Erythroblast (primary cell): ENCODE data around the gene IRS1.

Experiments
- DNase-seq, 2 experiments: peaks; one replicate each; lab custom pipeline; 2025; lab: John Stamatoyannopoulos, UW
- GATA1 ChIP-seq: IDR thresholded peaks from 2 replicates; pipeline ENCODE4 v1.6.1; 2011; ENCODE audit warnings: low read depth, mild to moderate bottlenecking, control low read depth, low read length, moderate library complexity
- POLR2A ChIP-seq: IDR thresholded peaks from 2 replicates; pipeline ENCODE4 v1.6.1; 2011; ENCODE audit warnings: mild to moderate bottlenecking, low read length

Gene IRS1

DNA sequence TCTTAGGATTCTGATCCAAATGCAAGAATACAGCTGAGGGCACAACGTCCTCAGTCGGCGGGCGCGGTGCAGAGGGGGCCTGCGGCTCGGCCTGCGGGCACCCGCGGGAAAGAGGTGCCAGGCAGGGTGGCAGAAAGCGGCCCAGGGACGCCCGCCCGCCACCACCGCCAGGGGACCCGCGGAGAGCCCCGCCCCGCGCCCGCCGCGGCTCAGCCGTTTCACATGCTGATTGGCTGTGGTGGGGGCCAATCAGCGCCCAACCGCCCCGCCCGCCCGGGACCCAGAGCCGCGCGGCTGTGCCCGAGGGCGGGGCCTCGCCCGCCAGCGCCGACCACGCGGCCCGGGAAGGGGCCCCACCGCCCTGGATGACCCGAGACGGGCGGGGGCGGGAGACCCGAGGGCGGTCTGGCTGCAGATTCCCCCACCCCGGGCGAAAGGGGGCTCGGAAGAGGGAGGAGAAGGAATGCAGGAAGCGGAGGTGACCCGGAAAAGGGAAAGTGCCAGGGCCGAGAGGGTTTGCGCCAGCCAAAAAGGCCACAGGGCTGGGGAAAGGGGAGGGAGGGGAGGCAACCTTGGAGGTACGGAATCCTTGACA is 8.0 kb downstream of the IRS1 start:
- DNase-seq: peak; percentile 91 to 93
- TF ChIP-seq GATA1 (no peak), POLR2A (peak; percentile 66)

DNA sequence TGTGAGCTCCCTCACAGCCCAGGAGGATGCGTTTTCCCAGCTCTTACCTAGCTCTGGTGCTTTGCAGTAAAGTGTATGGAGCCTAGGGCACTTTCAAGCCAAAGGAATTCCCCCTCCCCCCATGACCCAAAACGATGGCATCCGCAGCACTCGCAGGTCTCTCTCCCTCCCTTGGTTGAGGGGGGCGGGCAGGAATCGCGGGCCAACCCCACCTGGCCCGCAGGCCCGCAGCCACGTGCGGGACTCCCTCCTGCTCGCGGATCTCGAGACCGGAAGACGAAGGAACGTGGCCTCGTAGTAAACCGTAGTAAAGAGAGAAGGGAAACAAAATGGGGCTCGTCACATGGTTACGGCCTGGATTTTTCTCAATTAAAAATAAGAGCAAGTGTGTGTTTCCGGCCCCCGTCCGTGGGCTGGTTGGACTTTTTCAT is 8.5 kb downstream of the IRS1 start:
- DNase-seq: peak in 1 of 2 experiments; percentile 78
- TF ChIP-seq GATA1 (no peak), POLR2A (no peak)

DNA sequence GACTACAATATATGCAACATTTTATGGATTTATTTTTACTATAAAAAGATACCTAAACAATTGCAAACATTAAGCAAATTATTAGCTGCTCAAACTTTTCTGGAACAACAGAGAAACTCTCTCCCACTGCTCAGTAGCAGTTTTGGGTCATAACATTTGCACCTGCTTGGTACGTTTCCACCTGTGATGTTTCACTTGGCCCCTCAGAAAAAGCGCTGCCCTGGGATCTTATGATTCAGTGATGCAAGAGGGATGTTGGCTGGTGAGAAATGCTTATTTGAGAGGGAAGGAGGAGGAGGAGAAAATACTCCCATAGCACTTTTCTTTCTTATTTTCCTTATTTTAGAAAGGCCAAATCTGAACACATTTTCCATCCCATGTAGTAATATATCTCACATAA is 9.2 kb downstream of the IRS1 start:
- TF ChIP-seq POLR2A (no peak), GATA1 (no peak)
- DNase-seq: no peak

DNA sequence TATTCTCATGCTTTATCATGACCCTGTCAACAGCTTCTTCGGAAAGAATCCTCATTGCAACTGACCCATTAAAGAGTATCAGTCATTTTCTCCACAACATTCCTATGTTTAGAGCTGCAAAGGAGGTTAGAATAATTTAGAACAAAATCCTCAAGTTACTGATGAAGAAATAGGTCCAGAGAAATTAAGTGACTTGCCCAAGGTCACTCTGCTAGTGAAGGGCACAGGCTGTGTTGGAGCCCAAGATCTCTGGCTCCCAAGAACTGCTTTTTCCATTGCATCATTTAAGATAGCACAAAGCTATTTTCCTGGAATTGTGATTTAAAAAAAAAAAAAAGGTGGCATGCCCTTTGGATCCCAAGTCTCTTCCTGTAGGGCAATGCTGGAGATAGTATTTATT is 9.6 kb downstream of the IRS1 start:
- TF ChIP-seq GATA1: no peak
- TF ChIP-seq POLR2A: no peak
- no peak for DNase-seq

DNA sequence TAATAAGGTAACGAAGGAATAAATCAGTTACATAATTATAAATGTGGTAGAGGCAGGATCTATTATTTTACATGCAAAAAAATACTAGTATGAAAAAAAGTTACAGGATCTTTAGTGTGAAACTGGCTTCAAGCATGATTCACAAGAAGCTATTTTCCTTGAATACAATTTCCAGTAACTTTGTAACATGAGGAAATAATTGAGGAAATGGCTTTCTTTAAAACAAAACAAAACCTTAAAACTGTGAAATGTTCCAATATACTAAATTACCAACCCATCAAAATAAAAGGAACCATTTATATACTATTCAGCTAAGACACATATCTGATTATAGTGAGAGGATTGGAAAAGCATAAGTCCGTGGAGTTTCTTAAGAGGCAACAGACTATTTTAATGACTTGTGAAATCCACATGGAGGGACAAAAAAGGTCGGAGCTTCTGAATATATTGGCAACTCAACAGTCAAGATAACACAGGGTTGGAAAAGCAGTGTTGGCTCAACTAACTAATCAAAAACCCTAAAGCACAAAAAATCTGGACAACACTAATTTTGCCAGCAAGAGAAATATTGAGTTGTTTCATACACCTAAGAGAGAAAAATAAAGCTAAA is 10.6 kb downstream of the IRS1 start:
- TF ChIP-seq GATA1: no peak
- no peak for TF ChIP-seq POLR2A
- no peak for DNase-seq

DNA sequence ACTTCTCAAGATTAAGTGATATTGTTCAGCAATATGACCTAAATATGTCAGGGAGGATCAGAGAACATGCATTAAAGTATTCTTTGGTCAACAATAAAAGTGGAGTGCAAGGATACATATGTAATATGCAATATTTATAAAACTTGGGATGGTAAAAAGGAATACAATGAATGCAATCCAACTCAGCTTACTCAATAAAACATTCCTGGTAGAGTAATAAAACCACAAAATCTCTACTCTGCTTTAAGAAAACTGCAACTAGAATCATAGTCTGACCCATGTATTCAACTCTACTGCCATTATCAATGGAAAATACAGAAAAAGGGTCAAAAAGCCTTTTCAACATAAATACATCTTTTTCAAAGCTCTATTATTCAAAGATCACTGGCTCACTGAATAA is 11.6 kb downstream of the IRS1 start:
- no peak for DNase-seq
- no peak for TF ChIP-seq GATA1
- TF ChIP-seq POLR2A: no peak

DNA sequence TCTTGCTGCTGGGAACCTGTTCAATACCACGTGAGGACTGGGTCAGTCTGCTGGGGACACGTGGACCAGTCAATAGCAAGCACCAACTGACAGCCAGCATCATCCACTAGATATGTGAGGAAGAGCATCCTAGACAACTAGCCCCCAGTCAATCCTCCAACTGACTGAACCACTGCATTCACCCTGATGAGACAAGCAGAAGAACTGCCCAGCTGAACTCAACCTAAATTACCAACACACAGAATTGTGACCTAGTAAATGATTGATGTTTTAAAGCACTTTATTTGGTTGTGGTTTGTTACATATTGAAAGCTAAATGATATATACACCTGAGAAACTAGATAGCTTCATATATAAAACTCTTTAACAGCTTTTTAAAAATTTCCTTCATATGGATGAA is 15.7 kb downstream of the IRS1 start:
- no peak for DNase-seq
- TF ChIP-seq GATA1 (no peak), POLR2A (no peak)

DNA sequence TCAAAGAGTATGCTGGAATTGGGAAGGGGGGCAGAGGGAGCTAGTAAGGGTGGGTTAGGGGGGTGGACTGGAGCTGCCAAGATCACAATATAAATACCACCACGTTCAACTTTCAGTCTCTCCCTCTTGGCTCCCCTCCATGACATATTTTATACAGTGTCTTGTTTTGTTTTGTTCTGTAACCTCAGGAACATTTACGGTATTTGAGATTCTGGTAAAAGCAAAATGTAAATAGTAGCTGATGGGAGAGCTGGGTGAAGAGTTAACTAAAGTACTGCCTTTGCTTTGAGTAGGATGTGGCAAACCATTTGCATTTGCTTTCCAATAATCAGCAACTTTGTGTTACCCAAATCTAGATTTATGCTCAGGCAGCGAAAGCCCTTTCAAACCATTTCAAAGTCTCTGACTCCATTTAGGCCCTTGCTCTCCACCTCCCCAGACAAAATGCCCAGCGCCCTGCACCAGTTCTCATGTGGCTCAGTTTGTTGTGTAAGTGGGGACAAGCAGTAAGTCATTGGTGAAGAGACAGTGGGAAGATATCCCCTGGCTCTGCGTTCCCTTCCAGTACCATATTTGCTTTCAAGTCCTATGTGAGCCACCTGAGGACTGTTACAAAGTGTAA is 17.4 kb downstream of the IRS1 start:
- TF ChIP-seq GATA1 (no peak), POLR2A (no peak)
- DNase-seq: no peak

DNA sequence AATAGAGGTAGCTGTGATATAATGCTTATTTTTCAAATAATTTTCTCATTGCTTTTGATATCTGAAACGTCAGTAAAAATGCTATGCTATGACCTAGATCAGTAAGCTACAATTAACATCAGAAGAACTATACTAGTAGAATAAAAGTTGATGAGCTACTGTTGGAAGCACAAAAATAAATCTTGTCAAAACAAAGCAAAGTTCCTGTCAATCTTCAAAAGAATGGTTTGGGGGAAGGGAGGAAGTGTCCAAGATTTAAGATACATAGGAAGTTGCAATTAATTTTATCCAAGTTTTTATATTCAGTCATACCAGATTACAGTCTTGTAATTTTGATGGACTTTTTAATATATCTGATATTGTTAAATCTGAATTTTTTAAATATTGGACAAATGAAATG is 19.2 kb downstream of the IRS1 start:
- no peak for TF ChIP-seq GATA1
- TF ChIP-seq POLR2A: no peak
- no peak for DNase-seq

DNA sequence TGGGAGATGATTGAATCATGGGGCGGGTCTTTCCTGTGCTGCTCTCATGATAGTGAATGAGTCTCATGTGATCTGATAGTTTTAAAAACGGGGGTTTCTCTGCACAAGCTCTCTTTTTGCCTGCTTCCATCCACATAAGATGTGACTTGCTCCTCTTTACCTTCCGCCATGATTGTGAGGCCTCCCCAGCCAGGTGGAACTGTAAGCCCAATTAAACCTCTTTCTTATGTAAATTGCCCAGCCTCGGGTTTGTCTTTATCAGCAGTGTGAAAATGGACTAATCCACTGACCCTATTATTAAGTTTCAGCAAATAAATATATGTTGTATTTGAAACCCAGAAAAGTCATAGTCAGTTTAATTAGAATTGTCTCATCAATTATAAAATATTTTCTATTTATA is 22.0 kb downstream of the IRS1 start:
- DNase-seq: no peak
- no peak for TF ChIP-seq GATA1
- TF ChIP-seq POLR2A: no peak

DNA sequence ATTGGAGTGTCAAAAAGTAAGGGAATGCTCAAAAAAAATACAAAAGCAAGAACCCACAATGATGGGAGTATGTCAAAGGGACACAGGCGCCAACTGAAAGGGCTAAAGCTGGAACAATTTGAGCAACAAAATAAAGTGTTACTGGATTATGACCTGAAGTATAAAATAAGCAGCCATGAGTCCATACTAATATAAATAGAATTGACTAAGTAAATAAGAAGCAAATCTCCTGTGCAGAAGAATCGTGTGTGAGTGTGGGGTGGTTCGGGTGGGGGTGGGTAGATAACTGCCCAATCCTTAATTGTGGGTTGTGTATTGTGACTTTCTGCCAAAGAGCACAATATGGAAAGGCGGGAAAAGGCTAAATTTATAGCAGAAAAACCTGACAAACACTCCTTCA is 23.5 kb downstream of the IRS1 start:
- TF ChIP-seq POLR2A (no peak), GATA1 (no peak)
- DNase-seq: no peak

DNA sequence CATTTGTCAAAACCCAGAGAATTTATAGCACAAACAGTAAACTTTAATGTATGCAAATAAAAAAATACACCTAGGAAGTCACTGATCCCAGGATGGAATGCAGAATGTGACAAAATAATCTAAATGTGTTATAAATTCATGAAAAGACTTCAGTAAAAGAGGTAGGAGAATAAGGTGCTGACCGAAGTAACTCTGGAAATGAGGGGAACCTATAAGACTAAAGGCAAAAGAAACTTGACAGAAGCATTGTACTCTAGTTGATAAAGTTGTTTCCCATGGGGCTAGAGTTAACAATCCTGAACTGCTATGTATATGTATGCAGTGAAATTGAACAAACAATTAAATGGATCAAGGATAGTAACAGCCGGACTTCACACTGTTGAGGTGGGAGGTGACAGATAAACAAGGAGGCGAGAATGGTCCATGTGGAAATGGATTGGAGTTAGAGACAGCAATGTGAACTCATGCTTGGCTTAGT is 24.5 kb downstream of the IRS1 start:
- DNase-seq: no peak
- TF ChIP-seq GATA1: no peak
- TF ChIP-seq POLR2A: no peak

DNA sequence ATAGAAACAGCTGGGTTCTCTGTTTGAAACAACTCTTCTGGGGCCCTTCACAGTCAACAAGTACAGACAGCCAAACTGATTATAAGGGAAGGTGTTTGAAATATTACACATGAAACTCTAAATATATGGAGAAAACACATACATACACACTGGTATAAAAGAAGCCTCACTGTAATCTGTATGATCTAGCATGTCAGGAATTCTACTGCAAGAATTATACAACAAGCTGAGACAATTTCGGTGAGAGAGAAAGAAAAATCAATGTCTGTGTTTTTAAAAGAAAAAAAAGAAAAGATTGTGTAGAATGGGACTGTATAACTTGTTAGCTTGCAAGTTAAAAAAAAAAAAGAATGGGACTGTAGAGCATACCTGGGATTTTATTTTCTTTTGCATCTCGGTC is 26.3 kb downstream of the IRS1 start:
- no peak for DNase-seq
- TF ChIP-seq POLR2A (no peak), GATA1 (no peak)

DNA sequence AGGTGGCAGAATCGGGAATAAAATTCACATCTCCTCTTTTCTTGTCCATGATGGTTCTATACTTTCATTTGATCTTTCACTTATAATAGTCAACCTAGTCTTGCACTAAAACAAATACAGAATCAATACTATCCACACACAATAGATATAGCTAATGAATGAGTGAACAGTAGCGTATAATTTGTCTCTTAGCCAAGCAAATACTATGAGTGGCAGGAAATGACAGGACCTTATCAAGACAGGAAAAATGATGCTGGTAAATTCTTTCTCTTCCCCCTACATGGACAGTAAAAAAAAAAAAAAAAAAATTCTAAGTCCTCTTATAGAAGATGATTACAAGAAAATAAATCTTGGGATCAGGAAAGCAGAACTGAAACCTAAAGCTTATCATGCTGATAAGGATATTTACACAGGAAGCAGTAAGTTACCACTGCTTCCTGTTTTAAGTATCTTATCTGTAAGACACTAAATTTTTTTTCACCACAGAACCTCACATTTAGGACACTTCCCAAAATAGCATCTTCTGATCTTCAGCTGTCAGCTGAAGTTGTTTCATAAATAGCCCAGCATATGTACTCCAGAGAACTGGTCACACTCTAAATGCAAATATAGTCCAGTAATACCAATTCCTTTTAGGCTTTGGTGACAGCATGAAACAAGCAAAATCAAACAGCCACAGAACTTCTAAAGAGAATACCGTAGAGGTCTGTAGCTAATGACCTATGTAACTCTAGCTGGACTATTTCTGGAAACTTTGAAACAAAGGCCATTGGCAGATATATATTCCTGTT is 27.0 kb downstream of the IRS1 start:
- no peak for DNase-seq
- TF ChIP-seq GATA1 (no peak), POLR2A (no peak)
